Brain microvascular endothelial cell (primary cell): ENCODE results near the gene PKD1.
"Not testable (repeated sequence)": the region's sequence is repeated elsewhere in the genome, so short reads cannot be mapped to it uniquely, and the experiment has no call there.

ENCODE experiments used
- DNase-seq: peaks from one replicate; pipeline ENCODE4 v3.0.0-alpha.2; 2020
- H3K27ac ChIP-seq: fragments of 250-450 bp; sonication (Bioruptor Pico); 2 replicates; pipeline ENCODE4 v1.5.1; 2020; ENCODE audit warnings: mild to moderate bottlenecking, moderate library complexity
- H3K27me3 ChIP-seq: fragments of 250-450 bp; sonication (Bioruptor Pico); replicated peaks from 2 replicates; pipeline ENCODE4 v1.5.1; 2020; ENCODE audit warnings: mild to moderate bottlenecking
- H3K36me3 ChIP-seq: fragments of 250-450 bp; sonication (Bioruptor Pico); replicated peaks from 2 replicates; pipeline ENCODE4 v1.5.1; 2020; ENCODE audit warnings: mild to moderate bottlenecking
- H3K4me3 ChIP-seq: 2 replicates; pipeline ENCODE4 v1.5.1; 2011; ENCODE audit warnings: low read depth, mild to moderate bottlenecking, control low read depth, low read length, moderate library complexity
- CTCF ChIP-seq: IDR thresholded peaks from 2 replicates; pipeline ENCODE4 v1.5.1; 2011; ENCODE audit warnings: low read depth, mild to moderate bottlenecking, moderate library complexity, low read length, control low read depth, inconsistent platforms; ENCODE audit errors: missing control alignments
- in situ Hi-C: cut with HindIII; loops from 2 replicates; pipeline ENCODE4 v1.10.0; 2017; ENCODE audit warnings: low sequenced_read_pairs, low pct_ligation_motif_present

The PKD1 gene

DNA sequence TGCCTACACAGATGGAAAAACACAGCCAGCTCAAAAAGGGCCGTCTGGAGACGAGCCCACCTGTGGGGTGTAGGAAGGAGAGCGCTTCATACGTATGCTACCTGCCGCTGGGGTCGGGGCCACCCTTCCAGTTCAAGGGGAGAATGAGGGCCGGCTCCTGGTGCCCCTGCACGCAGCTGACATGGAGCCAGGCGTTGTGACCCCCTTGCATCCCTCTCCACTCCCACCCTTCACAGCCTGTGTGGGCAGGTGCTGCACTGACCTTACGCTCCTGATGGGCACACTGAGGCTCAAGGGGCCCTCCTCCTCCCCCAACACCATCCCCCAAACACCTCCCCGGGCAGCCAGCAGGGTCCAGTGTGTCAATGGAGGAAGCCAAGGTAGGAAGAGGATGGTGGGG lies 10.1 kb downstream of the PKD1 start:
- H3K27me3 ChIP-seq, DNase-seq, in situ Hi-C loops, H3K36me3 ChIP-seq, H3K4me3 ChIP-seq: not testable (repeated sequence)
- peak overlapping the region; percentile 79 for H3K27ac ChIP-seq

DNA sequence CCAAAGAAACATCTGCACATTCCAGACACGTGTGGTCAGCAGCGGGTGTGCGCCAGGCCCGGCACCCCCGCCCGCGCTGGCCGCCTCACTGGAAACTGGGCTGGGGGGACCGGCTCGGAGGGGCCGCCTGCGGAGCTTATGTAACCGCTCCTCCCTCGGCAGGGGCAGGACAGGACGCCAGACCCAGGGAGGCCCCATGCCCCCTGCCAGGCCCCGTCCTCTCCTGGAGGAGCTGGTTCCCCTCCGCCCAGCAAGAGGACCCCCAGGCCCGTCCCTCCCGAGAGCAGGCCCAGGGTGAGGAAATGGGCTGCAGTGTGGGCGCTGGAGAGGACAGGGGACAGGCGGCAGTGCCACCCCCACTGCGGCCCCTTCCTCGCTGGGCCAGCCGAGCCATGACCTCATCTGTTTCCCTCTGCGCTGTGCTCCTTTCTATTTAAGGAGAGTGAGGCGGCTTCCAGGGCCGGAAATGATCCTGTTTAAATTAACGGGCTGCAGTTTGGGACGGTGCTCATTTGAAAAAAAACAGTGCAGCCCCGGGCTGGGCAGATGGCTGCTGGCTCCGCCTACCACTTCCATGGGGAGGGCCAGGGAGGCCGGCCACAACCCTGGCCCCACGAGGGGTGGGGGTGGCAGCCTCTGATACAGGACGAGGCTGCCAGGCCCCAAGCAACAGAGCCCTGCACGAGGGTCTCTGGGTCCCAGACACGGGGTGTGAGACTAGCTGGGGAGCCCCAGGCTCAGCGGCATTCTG lies 10.8 kb downstream of the PKD1 start:
- H3K36me3 ChIP-seq, H3K27me3 ChIP-seq, in situ Hi-C loops: not testable (repeated sequence)
- Histone ChIP-seq H3K4me3 (peak overlapping the region; percentile 30), H3K27ac (peak overlapping the region; percentile 79)
- peak; percentile 57 for DNase-seq

DNA sequence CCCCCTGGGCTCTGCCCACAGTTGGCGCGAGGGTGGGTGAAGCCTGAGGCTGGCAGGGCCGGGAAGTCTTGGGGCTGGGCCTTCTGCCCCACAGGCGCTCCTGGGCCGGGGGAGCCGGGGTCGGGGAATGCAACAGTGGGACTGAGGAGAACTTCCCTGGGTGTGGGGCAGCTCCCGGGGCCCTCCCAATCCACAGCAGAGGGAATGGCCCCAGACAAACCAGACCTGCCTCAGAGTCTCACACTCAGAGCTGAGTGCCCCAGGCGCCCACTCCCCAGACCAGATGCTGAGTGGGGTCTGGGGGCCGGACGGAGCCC lies 11.4 kb downstream of the PKD1 start:
- H3K4me3 ChIP-seq, in situ Hi-C loops, H3K36me3 ChIP-seq, H3K27me3 ChIP-seq, DNase-seq: not testable (repeated sequence)
- peak overlapping the region; percentile 79 for H3K27ac ChIP-seq

GRCh38 chr16:2123706-2124376 lies 11.9 kb downstream of the PKD1 start:
- H3K27me3 ChIP-seq: not testable (repeated sequence)

GRCh38 chr16:2122934-2123683 lies 12.6 kb downstream of the PKD1 start:
- H3K36me3 ChIP-seq, DNase-seq, H3K27me3 ChIP-seq, H3K4me3 ChIP-seq, in situ Hi-C loops, H3K27ac ChIP-seq: not testable (repeated sequence)

More at GRCh38 chr16:2123706-2124376, 11.9 kb downstream of the PKD1 start:
- in situ Hi-C loops, DNase-seq, H3K4me3 ChIP-seq, H3K36me3 ChIP-seq: not testable (repeated sequence)
- peak overlapping the region; percentile 79 for H3K27ac ChIP-seq

DNA sequence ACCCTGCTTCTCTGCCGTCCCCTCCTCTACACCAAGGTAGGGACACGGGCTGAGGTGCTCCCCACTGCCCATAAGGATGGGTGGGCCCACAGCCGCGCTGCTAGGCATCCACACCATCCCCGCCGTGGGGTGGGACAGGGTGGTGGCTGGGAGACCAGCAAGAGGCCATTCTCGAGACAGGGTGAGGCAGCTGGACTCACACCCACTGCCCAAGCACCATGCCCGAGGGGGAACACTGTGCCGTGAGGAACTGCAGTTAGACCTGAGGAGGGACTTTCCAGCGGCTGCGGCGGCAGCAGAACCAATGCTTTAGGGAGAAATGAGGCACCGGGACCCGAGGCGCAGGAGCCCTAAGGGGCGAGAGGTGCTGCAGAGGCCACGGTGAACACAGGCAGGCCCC lies 13.3 kb downstream of the PKD1 start:
- TF ChIP-seq CTCF: no peak
- Histone ChIP-seq H3K4me3 (no peak overlapping the region), H3K36me3 (no peaks in the 10 kb centered on the region)

GRCh38 chr16:2121853-2122252 lies 13.8 kb downstream of the PKD1 start:
- TF ChIP-seq CTCF: no peak
- no peaks in the 10 kb centered on the region for H3K27me3 ChIP-seq
- DNase-seq: no peak
- in situ Hi-C loops: no loop called here
- H3K36me3 ChIP-seq: peaks cover 2% of the 10 kb centered on the region
- H3K27ac ChIP-seq: no peak overlapping the region
- no peak overlapping the region for H3K4me3 ChIP-seq

More for the DNA sequence above, 13.3 kb downstream of the PKD1 start:
- Histone ChIP-seq H3K27ac (no peak overlapping the region), H3K27me3 (no peaks in the 10 kb centered on the region)
- in situ Hi-C loops: no loop called here
- no peak for DNase-seq

DNA sequence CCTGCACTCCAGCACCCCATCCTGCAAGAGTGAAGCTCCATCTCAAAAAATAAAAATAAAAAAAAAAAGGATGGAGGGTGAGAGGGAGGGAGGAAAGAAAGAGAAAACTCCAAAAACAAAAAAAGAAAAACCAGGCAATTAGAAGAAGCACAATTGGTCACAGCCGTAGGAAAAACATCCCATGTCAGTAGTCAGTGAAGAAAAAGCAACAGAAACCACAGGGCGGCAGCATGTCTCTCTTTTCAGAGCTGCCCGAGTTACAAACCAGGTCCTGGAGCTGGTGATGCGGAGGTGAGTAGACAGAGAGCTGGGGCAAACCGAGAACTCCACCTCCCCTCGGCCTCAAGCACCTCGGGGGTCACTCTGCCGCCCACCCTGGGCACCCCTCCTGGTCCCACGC lies 14.4 kb downstream of the PKD1 start:
- peak; percentile 62 for TF ChIP-seq CTCF
- H3K27ac ChIP-seq, H3K27me3 ChIP-seq, in situ Hi-C loops, H3K4me3 ChIP-seq, H3K36me3 ChIP-seq: not testable (repeated sequence)
- DNase-seq: peak; percentile 61

- peaks cover 11% of the 10 kb centered on the region for H3K36me3 ChIP-seq
- H3K4me3 ChIP-seq, H3K27ac ChIP-seq, DNase-seq, in situ Hi-C loops, H3K27me3 ChIP-seq: not testable (repeated sequence)
Measured at GRCh38 chr16:2117960-2118722, 17.6 kb downstream of the PKD1 start.

DNA sequence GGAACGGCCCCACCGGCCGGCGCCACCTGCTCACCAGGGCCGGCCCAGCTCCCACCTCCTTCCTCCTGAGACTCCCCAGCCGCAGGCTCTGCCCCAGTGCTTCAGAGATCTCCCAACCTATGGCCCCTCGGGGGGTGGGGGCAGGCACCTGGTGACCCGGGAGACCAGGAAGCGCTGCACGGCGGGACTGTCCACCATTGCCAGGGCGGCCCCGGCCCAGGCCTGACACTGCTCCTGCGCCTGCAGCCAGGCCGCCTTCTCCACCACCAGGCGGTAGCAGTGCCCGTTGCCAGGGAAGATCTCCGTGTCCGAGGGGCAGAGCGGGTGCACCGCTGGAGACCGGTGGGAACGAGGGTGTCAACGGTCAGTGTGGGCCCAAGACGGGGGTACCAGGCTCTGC lies 18.4 kb downstream of the PKD1 start:
- H3K36me3 ChIP-seq: peaks cover 14% of the 10 kb centered on the region
- in situ Hi-C loops, DNase-seq: not testable (repeated sequence)

More for the DNA sequence above, 18.4 kb downstream of the PKD1 start:
- not testable (repeated sequence) for H3K27ac ChIP-seq, H3K27me3 ChIP-seq, H3K4me3 ChIP-seq
